HepG2 (cell line): ENCODE results near the gene KXD1. TPM values are rescaled to one million over a fixed set of nuclear protein-coding genes. Genes with fewer than 3 reads are reported as not detected.

ENCODE experiments used
- ARID5B ChIP-seq: IDR thresholded peaks from 2 replicates; pipeline ENCODE4 v1.4.0; 2020; ENCODE audit warnings: mild to moderate bottlenecking, missing genetic modification reagents
- GABPB1 ChIP-seq: IDR thresholded peaks from 2 replicates; pipeline ENCODE4 v1.6.1; 2016; ENCODE audit warnings: mild to moderate bottlenecking, missing genetic modification reagents, moderate library complexity, missing compliant biosample characterization
- MYPOP ChIP-seq: sonication (generic); formaldehyde crosslinking; IDR thresholded peaks from 2 replicates; pipeline ENCODE4 v1.8.1; 2023; ENCODE audit warnings: mild to moderate bottlenecking, moderate library complexity, missing genetic modification reagents
- TBP ChIP-seq: sonication (generic); formaldehyde crosslinking; IDR thresholded peaks from 2 replicates; pipeline ENCODE4 v1.5.0; 2020; ENCODE audit warnings: missing genetic modification reagents
- TFAP4 ChIP-seq: sonication (generic); IDR thresholded peaks from 2 replicates; pipeline ENCODE4 v1.6.1; 2016; ENCODE audit warnings: low read depth, borderline replicate concordance
- ZHX2 ChIP-seq, 2 experiments: sonication (generic) in 1 of 2; formaldehyde crosslinking in 1 of 2; IDR thresholded peaks; 2 replicates each; pipeline versions ENCODE4 v1.6.1 to v1.9.0; 2014 to 2022; ENCODE audit warnings: antibody characterized with exemption in 1 of 2, borderline replicate concordance in 1 of 2, inconsistent platforms in 1 of 2, low read depth in 1 of 2, missing genetic modification reagents in 1 of 2
- ZNF142 ChIP-seq: sonication (generic); formaldehyde crosslinking; IDR thresholded peaks from 2 replicates; pipeline ENCODE4 v1.4.0; 2020; ENCODE audit warnings: missing genetic modification reagents
- ZNF616 ChIP-seq: sonication (generic); formaldehyde crosslinking; IDR thresholded peaks from 2 replicates; pipeline ENCODE4 v1.5.0; 2020; ENCODE audit warnings: low read depth, mild to moderate bottlenecking, missing genetic modification reagents
- ZNF660 ChIP-seq: sonication (generic); formaldehyde crosslinking; IDR thresholded peaks from 2 replicates; pipeline ENCODE4 v1.5.1; 2020; ENCODE audit warnings: mild to moderate bottlenecking, low read depth, missing genetic modification reagents, borderline replicate concordance
- polyA plus RNA-seq, 8 experiments: library from polyadenylated mRNA; depleted of rRNA in 3 of 8; stranded (reverse) in 7 of 8; unstranded in 1 of 8; fragments of >200 nt; fragmentation: Illumina TruSeq in 4 of 8; extraction: Trizol in 4 of 8; gene quantifications; 2 replicates each; pipeline versions ENCODE4 v1.2.1 to v1.2.3, GENCODE V29; 2011 to 2016; ENCODE audit warnings: low read depth in 4 of 8, missing spikeins in 1 of 8, mixed read lengths in 1 of 8; ENCODE audit not compliant: insufficient read depth in 1 of 8
- total RNA-seq, 5 experiments: library from RNA; depleted of rRNA; stranded (reverse); fragments of >200 nt; fragmentation: Illumina TruSeq; extraction: Trizol; gene quantifications; 2 replicates each; pipeline ENCODE4 v1.2.3, GENCODE V29; 2016; ENCODE audit warnings: low read depth in 1 of 5

The KXD1 gene
- total and polyA plus RNA-seq, 2 of the 13 experiments (the other 11 are each of a cell fraction or from before 2014, with no cell fraction given): 44.6 to 143 TPM

GRCh38 chr19:18612051-18612771, 54.5 kb downstream of the KXD1 start (continued):
- TF ChIP-seq ZHX2 (IDR thresholded peaks at IDR 0.05; ENCODE audit: low read depth) (no peak), ZHX2 (CRISPR knock-in tag; IDR thresholded peaks at IDR 0.05; ENCODE audit: borderline replicate concordance) (no peak), ZNF616 (no peak), GABPB1 (no peak), ZNF142 (CRISPR knock-in tag) (no peak), TFAP4 (no peak), TBP (CRISPR knock-in tag) (no peak), MYPOP (CRISPR knock-in tag) (0 out of 2 replicates have a peak, but pooled peaks have one; percentile 10), ZNF660 (CRISPR knock-in tag) (no peak), ARID5B (CRISPR knock-in tag) (no peak)
